Suprapubic skin (tissue), 4 donors: Measurements from ENCODE around the gene RNLS. TPM values are rescaled to one million over a fixed set of nuclear protein-coding genes. Genes with fewer than 3 reads are reported as not detected.

Experiments used
- DNase-seq, 2 donors: peaks; one replicate each; pipeline ENCODE4 v3.0.0-alpha.2; 2019; ENCODE audit warnings: low spot score in 2 of 2
- H3K27ac ChIP-seq: fragments of 200-600 bp; sonication (generic); one replicate; pipeline ENCODE4 v1.5.1; 2019
- H3K27me3 ChIP-seq: fragments of 200-600 bp; sonication (generic); one replicate; pipeline ENCODE4 v1.5.1; 2019
- H3K36me3 ChIP-seq: fragments of 200-600 bp; sonication (generic); one replicate; pipeline ENCODE4 v1.5.1; 2019
- H3K4me1 ChIP-seq: fragments of 200-600 bp; sonication (generic); one replicate; pipeline ENCODE4 v1.5.1; 2019
- H3K4me3 ChIP-seq: fragments of 200-600 bp; sonication (generic); one replicate; pipeline ENCODE4 v1.5.1; 2019; ENCODE audit warnings: mild to moderate bottlenecking
- H3K9me3 ChIP-seq: fragments of 200-600 bp; sonication (generic); one replicate; pipeline ENCODE4 v1.5.1; 2019
- CTCF ChIP-seq, 2 donors: fragments of 200-600 bp in 1 of 2; fragments of 450-650 bp in 1 of 2; sonication (generic) in 1 of 2; IDR thresholded peaks; one replicate each; pipeline ENCODE4 v1.5.1; 2016 to 2019; ENCODE audit warnings: antibody characterized with exemption in 2 of 2, mild to moderate bottlenecking in 1 of 2, moderate library complexity in 1 of 2
- EP300 ChIP-seq: sonication (generic); formaldehyde crosslinking; IDR thresholded peaks from one replicate; pipeline ENCODE4 v1.6.1; 2017; ENCODE audit warnings: antibody characterized with exemption
- POLR2A ChIP-seq, 2 donors: fragments of 450-650 bp; IDR thresholded peaks; one replicate each; pipeline ENCODE4 v1.6.1; 2017; ENCODE audit warnings: antibody characterized with exemption in 2 of 2, mild to moderate bottlenecking in 2 of 2, moderate library complexity in 2 of 2
- POLR2AphosphoS5 ChIP-seq, 3 donors: sonication (generic); formaldehyde crosslinking; IDR thresholded peaks; one replicate each; pipeline ENCODE4 v1.6.1; 2017; ENCODE audit warnings: antibody characterized with exemption in 3 of 3
- WGBS: methylation state at CpG from one replicate; pipeline ENCODE4 v1.1.5; 2018; 5-methylcytosine and 5-hydroxymethylcytosine counted together
- total RNA-seq, 4 donors: library from RNA; depleted of rRNA; stranded (reverse); fragments of >200 nt; gene quantifications; one replicate each; pipeline ENCODE4 v1.1.0, GENCODE V29; 2016

The RNLS gene
- total RNA-seq, 4 donors from 2014 or later = 9.8 to 23.7 (median 19.2) TPM

GRCh38 chr10:88536437-88536836 lies 46.7 kb downstream of the RNLS start:
- no peaks in the 10 kb centered on the region for H3K27me3 ChIP-seq
- no peak overlapping the region for H3K27ac ChIP-seq
- DNase-seq = no peak
- TF ChIP-seq POLR2AphosphoS5 (IDR thresholded peaks at IDR 0.05) = no peak
- no peak for TF ChIP-seq POLR2A (IDR thresholded peaks at IDR 0.05)
- no peaks in the 10 kb centered on the region for H3K36me3 ChIP-seq
- H3K4me3 ChIP-seq = no peak overlapping the region
- WGBS = 99% methylated on average over 4 of the region's 4 CpGs
- no peaks in the 10 kb centered on the region for H3K9me3 ChIP-seq
- H3K4me1 ChIP-seq = peaks cover 23% of the 10 kb centered on the region

GRCh38 chr10:88534072-88534665 lies 48.9 kb downstream of the RNLS start:
- no peak for TF ChIP-seq EP300
- TF ChIP-seq POLR2A (IDR thresholded peaks at IDR 0.05) = no peak
- no peak for TF ChIP-seq POLR2AphosphoS5 (IDR thresholded peaks at IDR 0.05)
- no peak for TF ChIP-seq CTCF (IDR thresholded peaks at IDR 0.05)
- H3K27me3 ChIP-seq = no peaks in the 10 kb centered on the region
- DNase-seq = no peak
- no peak overlapping the region for H3K27ac ChIP-seq
- H3K4me1 ChIP-seq = peaks cover 9% of the 10 kb centered on the region
- no peaks in the 10 kb centered on the region for H3K9me3 ChIP-seq
- whole genome bisulfite sequencing = 91% methylated on average over 1 of the region's 1 CpG
- H3K4me3 ChIP-seq = no peak overlapping the region
- no peaks in the 10 kb centered on the region for H3K36me3 ChIP-seq

- H3K27me3 ChIP-seq = no peaks in the 10 kb centered on the region
- TF ChIP-seq POLR2A (IDR thresholded peaks at IDR 0.05) = no peak
- no peak for TF ChIP-seq CTCF (IDR thresholded peaks at IDR 0.05)
- TF ChIP-seq EP300 = no peak
- TF ChIP-seq POLR2AphosphoS5 (IDR thresholded peaks at IDR 0.05) = no peak
Observed at GRCh38 chr10:88531392-88532052, 51.6 kb downstream of the RNLS start.

GRCh38 chr10:88530629-88531391 lies 52.3 kb downstream of the RNLS start:
- Histone ChIP-seq H3K36me3 (no peaks in the 10 kb centered on the region), H3K4me3 (no peak overlapping the region), H3K27ac (no peak overlapping the region), H3K4me1 (no peaks in the 10 kb centered on the region), H3K9me3 (no peaks in the 10 kb centered on the region), H3K27me3 (no peaks in the 10 kb centered on the region)
- TF ChIP-seq POLR2AphosphoS5 (IDR thresholded peaks at IDR 0.05) (no peak), CTCF (IDR thresholded peaks at IDR 0.05) (no peak), EP300 (no peak), POLR2A (IDR thresholded peaks at IDR 0.05) (no peak)
- WGBS = 94% methylated on average over 3 of the region's 3 CpGs
- no peak for DNase-seq

More at GRCh38 chr10:88531392-88532052, 51.6 kb downstream of the RNLS start:
- Histone ChIP-seq H3K4me3 (no peak overlapping the region), H3K9me3 (no peaks in the 10 kb centered on the region), H3K36me3 (no peaks in the 10 kb centered on the region), H3K27ac (no peak overlapping the region), H3K4me1 (no peaks in the 10 kb centered on the region)
- no peak for DNase-seq
- WGBS = 90% methylated on average over 4 of the region's 4 CpGs

- no peak for DNase-seq
- H3K27me3 ChIP-seq = no peaks in the 10 kb centered on the region
- no peak overlapping the region for H3K4me3 ChIP-seq
- no peaks in the 10 kb centered on the region for H3K36me3 ChIP-seq
- H3K9me3 ChIP-seq = no peaks in the 10 kb centered on the region
- no peaks in the 10 kb centered on the region for H3K4me1 ChIP-seq
- 89% methylated on average over 2 of the region's 2 CpGs for WGBS
- no peak overlapping the region for H3K27ac ChIP-seq
- no peak for TF ChIP-seq CTCF (IDR thresholded peaks at IDR 0.05)
- no peak for TF ChIP-seq POLR2AphosphoS5 (IDR thresholded peaks at IDR 0.05)
- no peak for TF ChIP-seq EP300
Observed at GRCh38 chr10:88530093-88530492, 53.0 kb downstream of the RNLS start.
